Measurements from ENCODE around the gene ASPHD2.

Gene ASPHD2

DNA sequence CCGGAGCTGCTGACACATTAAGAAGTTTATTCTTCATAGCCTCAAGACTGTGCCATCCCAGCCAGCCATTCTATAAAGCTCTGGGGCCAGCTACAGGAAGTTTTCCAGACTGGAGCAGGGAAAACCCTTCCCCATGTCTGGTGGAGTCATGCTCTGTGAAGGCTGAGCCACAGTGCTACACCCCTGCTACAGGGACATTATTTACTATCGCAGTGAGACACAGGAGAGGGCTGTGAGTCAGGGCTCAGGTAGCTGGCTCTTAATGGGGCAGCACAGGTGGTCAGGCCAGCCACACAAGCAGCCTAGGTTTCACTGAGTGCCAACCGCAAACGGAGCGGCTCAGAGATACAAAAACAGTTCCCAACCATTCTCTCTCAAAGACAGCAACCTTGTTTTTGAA lies 42.5 kb downstream of the ASPHD2 start:
- no peak for DNase-seq (ENCODE audit: low read depth in 2 of 2, low spot score in 1 of 2)

DNA sequence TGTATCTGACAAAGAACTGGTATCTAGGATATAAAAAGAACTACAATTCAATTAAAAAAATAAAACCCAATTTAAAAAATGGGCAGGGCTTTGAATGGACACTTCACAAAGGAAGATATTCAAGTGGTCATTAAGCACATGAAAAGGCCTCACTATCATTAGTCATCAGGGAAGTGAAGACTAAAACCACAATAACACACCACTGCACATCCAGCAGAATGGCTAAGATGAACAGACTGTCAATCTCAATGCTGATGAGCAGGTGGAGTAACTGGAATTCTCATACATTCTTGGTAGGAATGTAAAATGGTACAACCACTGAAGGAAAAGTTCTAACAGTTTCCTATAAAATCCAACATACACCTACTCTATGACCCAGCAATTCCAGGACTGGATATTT lies 45.6 kb downstream of the ASPHD2 start:
- no peak for DNase-seq (ENCODE audit: low read depth in 2 of 2, low spot score in 1 of 2)

DNA sequence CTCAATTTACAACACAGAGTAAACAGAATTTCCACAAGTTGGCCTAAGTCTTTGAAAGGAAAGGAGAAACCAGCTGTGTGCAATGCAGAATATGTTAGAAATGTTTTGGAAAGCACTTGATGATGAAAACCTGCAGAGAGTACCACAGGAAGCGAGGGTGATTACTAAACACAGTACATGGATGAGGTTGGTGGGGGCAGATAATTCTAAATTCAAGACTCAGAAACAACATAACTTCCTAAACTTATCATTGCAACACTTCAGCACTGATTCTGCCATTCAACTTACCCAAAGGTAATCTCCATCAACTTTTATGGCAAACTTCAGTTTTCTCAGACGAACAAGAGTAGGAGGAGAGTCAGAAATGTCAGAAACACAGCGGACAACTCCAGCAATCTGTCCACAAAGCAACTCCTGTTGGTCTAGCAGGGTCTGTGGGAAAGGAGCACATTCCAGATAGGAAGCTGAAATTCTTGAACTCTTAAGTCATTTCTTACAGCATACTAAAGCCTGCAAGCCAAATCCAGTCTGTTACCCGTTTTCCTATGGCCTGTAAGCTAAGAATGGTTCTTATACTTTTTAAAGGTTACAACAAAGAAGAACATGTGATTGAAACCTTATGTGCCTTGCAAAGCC lies 47.8 kb downstream of the ASPHD2 start:
- DNase-seq (ENCODE audit: low read depth in 2 of 2, low spot score in 1 of 2), result no peak

DNA sequence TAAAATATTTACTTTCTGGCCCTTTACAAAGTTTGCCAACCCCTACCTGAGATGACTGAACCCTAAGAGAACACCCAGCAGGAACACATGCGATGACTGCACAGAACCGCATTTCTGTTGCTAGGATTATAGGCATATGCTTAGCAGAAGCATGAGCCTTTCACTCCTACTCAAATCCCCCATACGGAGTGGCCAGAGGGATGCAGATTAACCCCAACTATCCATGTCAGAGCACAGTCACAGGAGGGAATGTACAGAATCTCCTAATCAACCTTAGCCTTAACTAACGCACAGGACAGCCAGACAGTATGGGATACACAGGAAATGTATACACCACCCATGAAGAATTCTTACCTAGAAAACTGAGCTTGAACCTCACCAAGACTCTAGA lies 48.3 kb downstream of the ASPHD2 start:
- DNase-seq (ENCODE audit: low read depth in 2 of 2, low spot score in 1 of 2), result no peak

DNA sequence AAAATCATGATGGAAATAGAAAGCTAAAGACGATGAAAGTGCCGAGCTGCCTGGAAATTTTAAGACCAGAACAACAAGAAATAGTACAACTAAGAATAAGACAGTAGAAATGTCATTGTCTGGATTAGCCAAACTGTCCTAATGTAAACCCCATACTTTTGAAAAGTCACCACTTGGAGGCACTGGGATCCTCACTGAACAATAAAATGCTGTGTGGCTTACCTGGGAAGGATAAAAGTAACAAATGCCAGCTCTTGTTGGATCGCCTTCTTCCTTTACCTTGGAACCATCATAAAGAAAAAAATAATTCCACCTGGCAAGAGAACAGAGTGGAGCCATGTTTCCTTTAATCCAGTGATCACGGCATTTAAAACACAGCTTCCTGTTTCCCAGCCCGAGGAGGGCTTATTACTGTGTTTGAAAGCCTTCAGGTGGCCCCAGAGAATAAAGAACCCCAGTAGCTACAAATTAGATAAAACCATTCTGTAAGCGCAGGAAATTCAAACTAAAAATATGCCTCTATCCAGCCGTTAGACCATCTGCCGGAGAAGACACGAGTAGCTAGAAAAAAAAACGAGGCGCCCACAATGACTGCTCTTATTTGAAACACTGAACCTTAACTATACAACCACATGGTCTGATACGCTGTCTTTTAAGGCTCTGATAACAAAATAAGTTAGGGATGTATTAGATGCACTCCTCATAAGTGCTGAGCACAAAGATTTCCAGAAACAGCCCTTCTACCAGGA lies 50.2 kb downstream of the ASPHD2 start:
- DNase-seq (ENCODE audit: low read depth in 2 of 2, low spot score in 1 of 2), result no peak

DNA sequence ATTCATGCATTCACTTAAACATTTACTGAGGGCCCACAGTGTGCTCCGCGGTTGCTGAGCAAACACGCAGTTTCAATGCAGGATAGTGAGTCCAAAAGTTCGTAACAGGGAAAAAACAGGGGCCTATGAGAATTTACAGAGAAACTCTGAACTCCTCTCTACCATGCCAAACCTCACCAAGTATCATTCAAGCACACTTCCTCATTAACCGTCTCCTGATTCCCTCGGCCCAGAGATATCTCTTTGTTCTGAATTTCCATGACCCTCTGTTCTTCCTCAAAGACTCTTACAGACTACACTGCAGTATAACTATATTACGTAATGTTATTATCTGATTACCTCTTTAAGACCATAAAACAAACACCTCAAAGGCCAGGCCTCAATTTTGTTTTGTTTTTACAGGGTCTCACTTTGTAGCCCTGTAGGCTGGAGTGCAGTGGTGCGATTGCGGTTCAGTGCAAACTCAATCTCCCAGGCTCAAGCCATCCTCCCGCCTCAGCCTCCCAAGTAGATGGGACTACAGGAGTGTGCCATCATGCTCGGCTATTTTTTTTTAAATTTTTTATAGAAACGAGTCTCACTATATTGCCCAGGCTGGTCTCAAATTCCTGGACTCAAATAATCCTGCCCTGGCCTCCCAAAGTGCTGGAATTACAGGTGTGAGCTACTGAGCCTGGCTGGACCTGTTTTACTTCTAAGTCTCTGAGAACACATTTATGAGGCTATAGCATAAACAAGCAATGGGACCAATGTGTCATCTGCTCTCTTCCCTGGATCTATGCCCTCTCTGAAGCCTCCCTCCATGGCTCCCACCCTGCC lies 50.9 kb downstream of the ASPHD2 start:
- no peak for DNase-seq (ENCODE audit: low read depth in 2 of 2, low spot score in 1 of 2)

DNA sequence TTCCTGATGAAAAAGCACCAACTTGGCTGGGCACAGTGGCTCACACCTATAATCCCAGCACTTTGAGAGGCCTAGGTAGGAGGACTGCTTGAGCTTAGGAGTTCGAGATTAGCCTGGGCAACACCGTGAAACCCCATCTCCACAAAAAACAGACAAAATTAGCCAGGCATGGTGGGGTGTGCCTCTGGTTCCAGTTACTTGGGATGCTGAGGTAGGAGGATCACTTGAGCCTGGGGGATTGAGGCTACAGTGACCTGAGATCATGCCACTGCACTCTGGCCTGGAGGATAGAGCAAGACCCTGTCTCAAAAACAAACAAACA lies 51.5 kb downstream of the ASPHD2 start:
- DNase-seq (ENCODE audit: low read depth in 2 of 2, low spot score in 1 of 2), result no peak

DNA sequence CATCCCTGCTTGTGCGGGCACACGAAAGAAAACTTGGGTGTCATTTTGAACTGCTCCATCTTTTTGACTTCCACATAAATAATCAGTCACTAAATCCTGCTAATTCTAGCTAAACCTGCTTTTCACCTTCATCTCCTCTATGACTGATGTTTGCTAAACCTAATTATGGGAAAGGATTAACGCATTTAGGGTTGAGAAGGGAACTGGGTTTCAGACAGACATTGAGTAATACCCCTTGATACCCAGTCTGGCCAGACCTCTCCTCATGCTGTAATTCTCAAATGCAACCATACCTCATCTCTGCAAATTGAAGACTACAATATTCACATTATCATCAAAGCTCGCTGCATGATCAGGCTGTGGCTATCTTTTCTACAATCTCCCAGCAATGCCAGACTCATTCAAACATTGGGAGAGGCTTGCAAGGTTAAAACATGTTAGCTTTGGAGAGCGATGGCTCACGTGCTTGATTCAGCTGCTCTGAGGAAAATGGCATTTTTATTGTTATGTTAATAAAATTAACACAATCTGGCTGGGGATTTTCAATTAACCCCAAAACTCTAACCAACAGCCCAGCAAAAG lies 52.1 kb downstream of the ASPHD2 start:
- no peak for DNase-seq (ENCODE audit: low read depth in 2 of 2, low spot score in 1 of 2)

DNA sequence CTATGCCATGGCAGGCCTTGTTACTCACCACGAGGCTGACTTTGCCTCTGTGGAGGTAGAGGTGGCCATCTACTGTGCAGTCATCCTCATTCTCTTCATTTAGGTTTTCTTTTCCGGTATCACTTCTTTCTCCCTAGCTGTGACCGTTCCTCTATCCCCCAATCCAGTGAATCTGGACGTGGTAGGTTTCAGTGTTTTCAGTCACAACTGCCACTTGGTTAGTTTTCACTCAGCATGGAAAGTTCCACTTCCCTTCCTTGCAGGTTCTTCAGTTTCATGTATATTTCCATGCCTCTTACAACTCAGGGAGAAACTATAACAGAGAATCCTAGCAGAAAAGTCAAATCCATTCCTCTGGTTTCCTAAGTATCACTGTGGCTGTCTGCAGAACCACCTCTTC lies 52.6 kb downstream of the ASPHD2 start:
- DNase-seq (ENCODE audit: low read depth in 2 of 2, low spot score in 1 of 2), result no peak

DNA sequence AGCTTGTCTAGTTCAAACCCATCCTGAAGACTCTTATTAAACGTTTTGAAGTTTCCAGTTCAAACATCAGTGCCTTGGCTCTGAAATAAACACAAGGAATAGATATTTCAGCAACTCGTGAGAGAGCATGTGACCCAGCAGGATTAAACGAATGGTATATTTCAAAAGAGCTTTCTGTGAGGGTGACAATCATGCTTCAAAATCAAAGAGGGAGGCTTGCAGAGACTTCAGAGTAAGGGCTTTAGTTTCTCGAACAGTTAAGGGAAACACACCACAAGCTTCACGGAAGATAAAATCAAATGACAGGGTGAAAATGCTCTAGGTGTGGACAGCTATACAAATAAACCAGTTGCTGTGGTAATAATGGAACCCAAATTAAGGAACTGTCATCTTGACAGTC lies 53.1 kb downstream of the ASPHD2 start:
- DNase-seq (ENCODE audit: low read depth in 2 of 2, low spot score in 1 of 2), result no peak

DNA sequence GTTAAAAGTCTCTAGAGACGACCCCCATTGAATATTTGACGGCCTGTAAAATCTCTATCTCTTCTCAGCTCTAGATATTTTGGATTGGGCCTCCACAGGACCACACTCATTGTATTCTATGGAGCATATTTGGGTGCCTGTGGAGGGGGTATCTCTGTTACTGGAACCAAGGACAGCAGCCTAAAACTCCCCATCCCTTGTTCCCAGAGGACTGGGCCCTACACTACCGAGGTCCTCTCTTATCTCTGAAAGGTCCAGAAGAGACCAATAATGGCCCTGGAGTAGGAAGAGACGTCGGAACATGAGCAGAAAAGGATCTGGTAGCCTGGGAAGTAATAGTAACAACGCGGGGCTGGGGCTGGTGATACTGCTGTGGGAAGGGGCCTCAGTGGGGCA lies 54.0 kb downstream of the ASPHD2 start:
- no peak for DNase-seq (ENCODE audit: low read depth in 2 of 2, low spot score in 1 of 2)

DNA sequence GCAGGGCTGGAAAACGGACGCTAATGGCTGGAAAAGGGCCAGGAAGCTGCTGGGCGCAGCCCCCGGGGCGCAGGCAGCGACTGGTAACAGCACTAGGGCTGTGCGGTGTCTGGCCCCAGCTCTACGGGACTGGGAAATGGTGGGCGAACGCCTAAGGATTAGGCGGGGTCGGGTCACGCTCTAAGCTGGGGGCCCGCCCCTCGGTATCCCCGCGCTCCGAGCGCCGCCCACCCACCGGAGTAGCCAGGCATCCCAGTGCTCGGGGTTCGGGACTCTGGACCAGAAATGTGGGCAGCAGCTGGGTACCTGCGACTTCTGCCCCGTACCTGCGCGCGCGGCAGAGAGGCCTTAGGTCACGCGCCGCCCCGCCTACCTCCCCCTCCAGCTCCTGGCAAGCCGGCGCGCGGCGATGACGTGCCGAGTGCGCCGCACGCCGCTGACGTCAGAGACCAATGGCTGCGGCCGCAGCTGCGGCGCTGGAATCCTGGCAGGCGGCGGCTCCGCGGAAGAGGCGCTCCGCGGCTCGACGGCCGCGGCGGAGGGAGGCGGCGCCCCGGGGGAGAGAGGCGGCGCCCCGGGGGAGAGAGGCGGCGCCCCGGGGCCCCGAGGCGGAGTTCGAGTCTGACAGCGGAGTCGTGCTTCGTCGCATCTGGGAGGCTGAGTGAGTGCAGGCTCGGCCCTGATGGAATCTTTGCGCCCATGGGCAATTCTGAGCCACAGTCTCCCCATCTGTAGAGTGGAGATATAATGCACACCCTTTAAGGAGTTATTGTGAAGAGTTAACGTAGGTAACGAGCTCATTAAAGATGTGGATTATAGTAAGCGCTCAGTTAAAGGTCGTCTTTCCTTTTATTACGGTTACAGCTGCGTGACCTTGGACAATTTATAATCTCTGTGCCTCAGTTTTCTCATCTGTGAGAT lies 54.6 kb downstream of the ASPHD2 start, which contains the start of the genes HPS4 and SRRD:
TSS of gene HPS4 (minus strand) at position 345 of the 921 bp plus-strand sequence. CDS start 2,021 bp downstream, outside the sequence.
TSS of gene SRRD (plus strand) at position 439 of the 921 bp plus-strand sequence. CDS start at position 453, 14 bp downstream.
- peak; percentile 80 to 83 for DNase-seq (ENCODE audit: low read depth in 2 of 2, low spot score in 1 of 2)

DNA sequence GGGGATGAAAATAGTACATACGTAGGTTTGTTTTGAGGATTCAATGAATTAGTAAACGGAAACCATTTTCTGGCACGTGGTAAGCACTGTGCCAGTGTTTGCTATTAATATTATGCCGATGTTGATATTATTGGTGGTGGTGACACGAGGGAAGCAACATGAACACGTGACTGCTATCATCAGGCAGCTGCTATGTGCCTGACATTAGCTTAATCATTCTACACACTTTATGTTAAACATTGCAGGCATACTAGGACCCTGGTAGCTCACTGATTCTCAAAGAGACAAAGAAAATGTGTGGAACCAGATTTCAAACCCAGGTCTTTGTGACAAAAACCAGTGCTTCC lies 55.3 kb downstream of the ASPHD2 start:
- no peak for DNase-seq (ENCODE audit: low read depth in 2 of 2, low spot score in 1 of 2)

DNA sequence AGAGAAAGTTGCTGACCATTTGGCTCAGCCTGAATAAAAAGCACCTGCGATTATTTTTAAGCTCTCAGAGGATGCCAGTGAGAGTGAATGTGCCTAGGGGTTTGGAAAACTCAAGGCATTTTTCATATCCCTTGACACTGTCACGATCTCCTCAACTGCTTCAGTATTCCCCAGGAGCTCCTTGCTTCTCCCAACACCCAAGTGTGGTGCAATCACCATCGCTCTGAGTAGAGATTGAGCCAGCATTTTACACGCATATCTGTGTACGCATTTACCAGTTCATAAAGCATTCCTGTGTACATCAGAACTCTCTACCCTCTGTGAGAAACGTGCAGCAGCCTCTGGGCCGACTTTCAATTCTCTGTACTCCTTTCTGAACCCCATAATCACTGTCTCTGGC lies 56.0 kb downstream of the ASPHD2 start:
- DNase-seq (ENCODE audit: low read depth in 2 of 2, low spot score in 1 of 2), result no peak

DNA sequence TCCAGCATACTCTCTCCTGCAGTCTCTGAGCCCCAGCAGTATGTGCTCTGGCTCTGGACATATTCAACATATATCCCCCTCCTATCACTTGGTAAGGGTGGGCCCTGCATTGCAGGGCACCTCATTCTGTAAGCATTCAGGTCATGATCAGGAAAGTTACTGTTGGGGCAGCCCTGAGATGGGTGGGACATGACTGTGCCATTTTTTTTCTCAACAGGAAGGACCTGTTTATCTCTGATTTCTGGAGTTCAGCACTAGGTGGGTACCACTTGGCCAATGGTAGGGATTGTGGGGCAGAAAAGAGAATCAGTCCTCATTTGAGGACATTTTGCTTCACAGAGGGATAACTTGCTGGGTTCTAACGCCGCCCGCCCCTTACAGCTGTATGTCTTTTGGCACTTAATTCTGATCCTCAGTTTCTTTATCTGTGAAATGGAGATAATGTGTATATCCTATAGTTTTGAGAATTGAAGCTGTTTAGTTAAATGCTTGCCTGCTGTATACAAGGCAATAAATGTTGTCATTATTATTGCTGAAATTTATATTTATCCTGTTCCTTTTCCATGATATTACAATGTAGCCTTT lies 56.8 kb downstream of the ASPHD2 start:
- DNase-seq (ENCODE audit: low read depth in 2 of 2, low spot score in 1 of 2), result no peak

DNA sequence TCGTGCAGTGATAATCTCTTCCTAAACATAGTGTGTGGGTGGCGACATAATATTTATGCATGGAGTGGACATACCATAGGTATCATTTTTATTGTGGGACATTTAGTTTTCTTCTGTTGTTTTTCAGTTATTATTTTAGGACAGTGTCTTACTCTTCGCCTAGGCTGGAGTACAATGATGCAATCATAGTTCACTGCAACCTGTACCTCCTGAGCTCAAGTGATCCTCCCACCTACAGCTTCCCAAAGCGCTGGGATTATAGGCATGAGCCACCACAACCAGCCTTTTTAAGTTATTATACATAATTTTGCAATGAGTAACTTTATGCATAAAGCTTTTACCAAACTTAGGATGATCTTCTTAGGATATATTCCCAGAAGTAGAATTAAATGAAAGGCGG lies 57.3 kb downstream of the ASPHD2 start:
- no peak for DNase-seq (ENCODE audit: low read depth in 2 of 2, low spot score in 1 of 2)

DNA sequence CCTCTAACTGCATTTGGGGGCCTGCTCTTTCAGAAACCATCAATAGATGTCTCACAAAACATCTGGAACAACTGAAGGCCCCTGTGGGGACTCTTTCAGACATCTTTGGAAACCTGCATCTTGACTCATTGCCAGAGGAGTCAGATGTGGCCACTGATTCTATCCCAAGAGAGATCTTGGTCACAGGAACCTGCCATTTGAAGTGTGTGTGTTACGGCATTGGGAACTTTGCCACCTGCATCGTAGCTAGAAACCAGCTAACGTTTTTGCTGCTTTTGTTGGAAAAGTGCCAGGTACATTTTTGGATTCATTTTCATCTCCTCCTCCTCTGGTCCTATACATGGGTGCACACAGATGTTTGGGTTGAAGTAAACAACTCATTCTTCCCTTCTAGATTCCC lies 58.9 kb downstream of the ASPHD2 start:
- no peak for DNase-seq (ENCODE audit: low read depth in 2 of 2, low spot score in 1 of 2)

DNA sequence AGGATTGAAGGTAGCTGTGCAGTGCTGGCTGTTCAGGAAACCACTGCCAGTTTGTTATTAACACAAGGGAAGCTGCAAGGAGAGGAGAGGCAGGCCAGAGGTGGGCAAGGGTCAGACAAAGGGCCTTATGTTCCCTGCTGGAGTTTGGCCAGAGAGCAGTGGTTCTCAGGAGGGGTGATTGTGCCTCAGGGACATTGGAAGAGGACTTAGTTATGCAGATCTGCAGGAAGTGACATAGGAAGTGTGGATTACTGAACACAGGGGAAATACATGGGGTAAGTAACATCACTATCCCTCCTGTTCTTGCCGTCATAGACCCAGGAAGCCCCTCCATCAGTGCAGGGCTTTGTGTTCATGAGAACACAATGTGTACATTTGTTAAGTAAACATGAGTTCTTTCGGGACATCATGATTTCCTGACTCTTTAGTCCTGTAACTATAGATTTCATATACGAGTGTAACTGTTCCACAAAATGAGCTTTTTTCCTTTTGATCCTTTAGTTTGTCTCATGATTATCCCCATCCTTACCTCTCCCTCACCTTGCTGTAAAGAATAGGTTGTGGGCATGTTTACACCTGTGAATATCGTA lies 60.5 kb downstream of the ASPHD2 start:
- no peak for DNase-seq (ENCODE audit: low read depth in 2 of 2, low spot score in 1 of 2)

DNA sequence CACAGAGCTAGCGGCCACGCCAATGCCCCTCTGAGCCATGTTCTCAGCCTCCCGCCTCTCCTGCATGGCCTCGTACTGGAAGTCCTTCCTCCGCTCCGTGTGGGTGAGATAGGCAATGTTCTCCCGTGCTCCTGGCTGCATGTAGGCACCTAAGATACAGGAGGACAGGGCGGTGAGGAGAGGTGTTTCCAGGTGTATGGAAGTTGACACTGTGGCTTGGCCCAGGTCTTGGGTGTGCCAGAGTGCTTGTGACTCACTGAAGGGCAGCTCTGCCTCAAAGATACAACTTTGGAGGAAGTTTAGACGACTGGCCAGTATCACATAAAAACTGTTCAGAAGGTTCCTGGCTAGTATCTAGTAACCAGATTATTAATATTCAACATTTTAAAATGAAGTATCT lies 63.2 kb downstream of the ASPHD2 start:
- DNase-seq (ENCODE audit: low read depth in 2 of 2, low spot score in 1 of 2), result no peak

DNA sequence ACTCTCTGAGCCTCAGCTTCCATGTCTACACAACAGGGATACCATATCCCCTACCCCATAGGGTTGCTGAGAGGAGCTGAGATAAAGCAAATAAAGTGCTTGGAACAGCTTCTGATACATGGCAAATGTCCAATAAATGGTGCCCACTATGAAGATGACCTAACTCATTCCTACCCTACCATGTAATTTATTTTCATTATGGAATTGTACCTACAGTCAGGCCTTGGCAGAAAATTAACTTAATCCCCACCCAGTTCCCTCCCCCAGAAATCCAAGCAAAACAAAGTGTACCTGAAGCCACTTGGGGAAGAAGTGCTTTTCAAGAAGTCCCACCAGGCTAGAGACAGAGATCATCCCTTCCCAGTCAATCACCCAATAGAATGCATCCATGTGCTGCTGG lies 65.4 kb downstream of the ASPHD2 start:
- DNase-seq (ENCODE audit: low read depth in 2 of 2, low spot score in 1 of 2), result no peak

Data from stimulated activated CD8-positive, alpha-beta memory T cell treated with anti-CD3 and anti-CD28 coated beads, Interleukin-4, amount 100 ng/mL, for 4 hours (primary cell).